HepG2 (cell line): ENCODE measurements around the gene HMGN1. TPM values are rescaled to one million over a fixed set of nuclear protein-coding genes. Genes with fewer than 3 reads are reported as not detected.

Experiments used
- BCLAF1 ChIP-seq: fragments of 450-650 bp; IDR thresholded peaks from 2 replicates; pipeline ENCODE4 v1.6.1; 2017; ENCODE audit warnings: mild to moderate bottlenecking
- DMTF1 ChIP-seq: sonication (generic); formaldehyde crosslinking; IDR thresholded peaks from 2 replicates; pipeline ENCODE4 v1.4.0; 2020; ENCODE audit warnings: mild to moderate bottlenecking, missing genetic modification reagents
- FUBP1 ChIP-seq: sonication (generic); formaldehyde crosslinking; IDR thresholded peaks from 2 replicates; pipeline ENCODE4 v1.5.1; 2020; ENCODE audit warnings: missing genetic modification reagents, mild to moderate bottlenecking, borderline replicate concordance
- GFI1 ChIP-seq: sonication (generic); formaldehyde crosslinking; IDR thresholded peaks from 2 replicates; pipeline ENCODE4 v1.5.0; 2020; ENCODE audit warnings: missing genetic modification reagents, mild to moderate bottlenecking, borderline replicate concordance
- SMAD9 ChIP-seq: sonication (generic); formaldehyde crosslinking; IDR thresholded peaks from 2 replicates; pipeline ENCODE4 v1.5.1; 2020; ENCODE audit warnings: mild to moderate bottlenecking, missing genetic modification reagents
- TAF1 ChIP-seq: sonication (generic); formaldehyde crosslinking; IDR thresholded peaks from 2 replicates; pipeline ENCODE4 v1.4.0; 2020; ENCODE audit warnings: missing genetic modification reagents
- TRIM22 ChIP-seq: fragments of 450-650 bp; IDR thresholded peaks from 2 replicates; pipeline ENCODE4 v1.6.1; 2017
- UBTF ChIP-seq: sonication (generic); formaldehyde crosslinking; IDR thresholded peaks from 2 replicates; pipeline ENCODE4 v1.4.0; 2020; ENCODE audit warnings: mild to moderate bottlenecking, missing genetic modification reagents
- ZBTB34 ChIP-seq: sonication (generic); formaldehyde crosslinking; IDR thresholded peaks from 2 replicates; pipeline ENCODE4 v1.8.0; 2022; ENCODE audit warnings: mild to moderate bottlenecking, missing genetic modification reagents
- ZNF510 ChIP-seq: sonication (generic); formaldehyde crosslinking; IDR thresholded peaks from 2 replicates; pipeline ENCODE4 v1.4.0; 2020; ENCODE audit warnings: low read depth, mild to moderate bottlenecking, missing genetic modification reagents
- ZNF678 ChIP-seq: sonication (generic); formaldehyde crosslinking; IDR thresholded peaks from 2 replicates; pipeline ENCODE4 v1.4.0; 2020; ENCODE audit warnings: mild to moderate bottlenecking, missing genetic modification reagents
- polyA plus RNA-seq, 8 experiments: library from polyadenylated mRNA; depleted of rRNA in 3 of 8; stranded (reverse) in 7 of 8; unstranded in 1 of 8; fragments of >200 nt; fragmentation: Illumina TruSeq in 4 of 8; extraction: Trizol in 4 of 8; gene quantifications; 2 replicates each; pipeline versions ENCODE4 v1.2.1 to v1.2.3, GENCODE V29; 2011 to 2016; ENCODE audit warnings: low read depth in 4 of 8, missing spikeins in 1 of 8, mixed read lengths in 1 of 8; ENCODE audit not compliant: insufficient read depth in 1 of 8
- total RNA-seq, 5 experiments: library from RNA; depleted of rRNA; stranded (reverse); fragments of >200 nt; fragmentation: Illumina TruSeq; extraction: Trizol; gene quantifications; 2 replicates each; pipeline ENCODE4 v1.2.3, GENCODE V29; 2016; ENCODE audit warnings: low read depth in 1 of 5

Gene HMGN1
- total and polyA plus RNA-seq, 2 of the 13 experiments (the other 11 are each of a cell fraction or from before 2014, with no cell fraction given) = 104 to 286 TPM

GRCh38 chr21:39385299-39386145 lies 36.6 kb upstream of the HMGN1 start (continued):
- TF ChIP-seq ZNF678 (CRISPR knock-in tag) (no peak), ZBTB34 (CRISPR knock-in tag) (no peak), UBTF (CRISPR knock-in tag) (peak; percentile 69), SMAD9 (CRISPR knock-in tag) (no peak), BCLAF1 (no peak), TRIM22 (no peak), FUBP1 (no peak), ZNF510 (CRISPR knock-in tag) (0 out of 2 replicates have a peak, but pooled peaks have one; percentile 48), TAF1 (CRISPR knock-in tag) (peak; percentile 75), GFI1 (0 out of 2 replicates have a peak, but pooled peaks have one; percentile 38), DMTF1 (CRISPR knock-in tag) (no peak)
